RPMI8226 (cell line): ENCODE results near the gene GSTA1.
"Not testable (repeated sequence)": the region's sequence is repeated elsewhere in the genome, so short reads cannot be mapped to it uniquely, and the experiment has no call there.

Experiments
- DNase-seq: peaks from one replicate; pipeline ENCODE4 v3.0.0-alpha.2; 2015

Gene GSTA1

GRCh38 chr6:52802806-52803205 lies 810 bp downstream of the GSTA1 start:
- DNase-seq = no peak

GRCh38 chr6:52801188-52801841 lies 2.3 kb downstream of the GSTA1 start:
- no peak for DNase-seq

GRCh38 chr6:52799272-52799671 lies 4.3 kb downstream of the GSTA1 start:
- DNase-seq = not testable (repeated sequence)

- DNase-seq = not testable (repeated sequence)
Measured at GRCh38 chr6:52794366-52794765, 9.2 kb downstream of the GSTA1 start.

GRCh38 chr6:52790861-52791260 lies 12.8 kb downstream of the GSTA1 start:
- no peak for DNase-seq

- DNase-seq = not testable (repeated sequence)
Measured at GRCh38 chr6:52789658-52790057, 14.0 kb downstream of the GSTA1 start.

- no peak for DNase-seq
Measured at GRCh38 chr6:52788478-52788877, 15.1 kb downstream of the GSTA1 start.

GRCh38 chr6:52787917-52788316 lies 15.7 kb downstream of the GSTA1 start:
- no peak for DNase-seq

GRCh38 chr6:52786249-52786956 lies 17.2 kb downstream of the GSTA1 start:
- DNase-seq = no peak

GRCh38 chr6:52782696-52783274 lies 20.8 kb downstream of the GSTA1 start:
- DNase-seq = not testable (repeated sequence)

GRCh38 chr6:52782209-52782608 lies 21.4 kb downstream of the GSTA1 start:
- DNase-seq = not testable (repeated sequence)

- no peak for DNase-seq
Measured at GRCh38 chr6:52779237-52779636, 24.4 kb downstream of the GSTA1 start.

- DNase-seq = not testable (repeated sequence)
Measured at GRCh38 chr6:52776711-52777351, 26.8 kb downstream of the GSTA1 start.

- not testable (repeated sequence) for DNase-seq
Measured at GRCh38 chr6:52769399-52769798, 34.2 kb downstream of the GSTA1 start.

- not testable (repeated sequence) for DNase-seq
Measured at GRCh38 chr6:52767658-52768057, 36.0 kb downstream of the GSTA1 start.

GRCh38 chr6:52763322-52763916 lies 40.2 kb downstream of the GSTA1 start, which contains the start of gene GSTA2:
TSS of gene GSTA2 (minus strand) at chr6:52763475. CDS start at chr6:52757947, 5,528 bp downstream.
- DNase-seq = not testable (repeated sequence)

GRCh38 chr6:52761673-52762491 lies 41.7 kb downstream of the GSTA1 start:
- DNase-seq = not testable (repeated sequence)

- DNase-seq = no peak
Measured at GRCh38 chr6:52760105-52760765, 43.4 kb downstream of the GSTA1 start.

GRCh38 chr6:52759085-52759484 lies 44.5 kb downstream of the GSTA1 start:
- no peak for DNase-seq

GRCh38 chr6:52757651-52758338 lies 45.8 kb downstream of the GSTA1 start:
- DNase-seq = not testable (repeated sequence)

GRCh38 chr6:52754443-52754842 lies 49.2 kb downstream of the GSTA1 start:
- no peak for DNase-seq
